Measurements from ENCODE around the gene ARSK.
A peak's percentile ranks its signal among the peaks of the same experiment; 100 is the strongest.

Gene ARSK

DNA sequence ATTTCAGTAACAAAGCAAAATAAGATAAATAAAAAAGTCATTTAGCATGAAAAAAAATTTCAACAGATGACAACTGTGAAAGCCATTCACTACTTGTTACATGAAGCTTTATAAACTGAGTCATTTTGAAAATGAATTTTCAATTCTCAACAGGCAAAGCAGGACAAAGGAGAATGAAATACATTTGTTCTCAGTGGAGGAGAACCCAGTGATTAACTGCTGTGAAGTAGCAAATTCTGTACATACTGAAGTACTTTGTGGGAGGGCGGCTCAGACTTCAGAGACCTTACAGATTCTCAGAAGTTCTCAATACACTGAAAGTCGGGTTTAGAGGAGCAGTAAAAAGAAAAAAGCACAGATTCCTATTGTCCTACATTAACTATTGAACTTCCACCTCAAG is 21.8 kb upstream of the ARSK start:
- TF ChIP-seq, protein P1, sequence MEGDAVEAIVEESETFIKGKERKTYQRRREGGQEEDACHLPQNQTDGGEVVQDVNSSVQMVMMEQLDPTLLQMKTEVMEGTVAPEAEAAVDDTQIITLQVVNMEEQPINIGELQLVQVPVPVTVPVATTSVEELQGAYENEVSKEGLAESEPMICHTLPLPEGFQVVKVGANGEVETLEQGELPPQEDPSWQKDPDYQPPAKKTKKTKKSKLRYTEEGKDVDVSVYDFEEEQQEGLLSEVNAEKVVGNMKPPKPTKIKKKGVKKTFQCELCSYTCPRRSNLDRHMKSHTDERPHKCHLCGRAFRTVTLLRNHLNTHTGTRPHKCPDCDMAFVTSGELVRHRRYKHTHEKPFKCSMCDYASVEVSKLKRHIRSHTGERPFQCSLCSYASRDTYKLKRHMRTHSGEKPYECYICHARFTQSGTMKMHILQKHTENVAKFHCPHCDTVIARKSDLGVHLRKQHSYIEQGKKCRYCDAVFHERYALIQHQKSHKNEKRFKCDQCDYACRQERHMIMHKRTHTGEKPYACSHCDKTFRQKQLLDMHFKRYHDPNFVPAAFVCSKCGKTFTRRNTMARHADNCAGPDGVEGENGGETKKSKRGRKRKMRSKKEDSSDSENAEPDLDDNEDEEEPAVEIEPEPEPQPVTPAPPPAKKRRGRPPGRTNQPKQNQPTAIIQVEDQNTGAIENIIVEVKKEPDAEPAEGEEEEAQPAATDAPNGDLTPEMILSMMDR (IDR thresholded peaks at IDR 0.05; ENCODE audit: low read depth, low read length) = no peak
- DNase-seq (ENCODE audit: low read depth in 2 of 2) = peak in 1 of 2 donors; percentile 23
- no peak overlapping the region for H3K4me3 ChIP-seq (replicated peaks in 1 of 2; ENCODE audit: low read depth in 2 of 2, low read length in 2 of 2)

GRCh38 chr5:95533761-95534160 is 21.1 kb upstream of the ARSK start:
- TF ChIP-seq, protein P1 (IDR thresholded peaks at IDR 0.05; ENCODE audit: low read depth, low read length) = no peak
- peak in 1 of 2 donors; percentile 35 for DNase-seq (ENCODE audit: low read depth in 2 of 2)
- H3K4me3 ChIP-seq (replicated peaks in 1 of 2; ENCODE audit: low read depth in 2 of 2, low read length in 2 of 2) = no peak overlapping the region

GRCh38 chr5:95537501-95537900 is 17.4 kb upstream of the ARSK start:
- no peak overlapping the region for H3K4me3 ChIP-seq (replicated peaks in 1 of 2; ENCODE audit: low read depth in 2 of 2, low read length in 2 of 2)
- TF ChIP-seq, protein P1 (IDR thresholded peaks at IDR 0.05; ENCODE audit: low read depth, low read length) = no peak
- peak in 1 of 2 donors; percentile 10 for DNase-seq (ENCODE audit: low read depth in 2 of 2)

DNA sequence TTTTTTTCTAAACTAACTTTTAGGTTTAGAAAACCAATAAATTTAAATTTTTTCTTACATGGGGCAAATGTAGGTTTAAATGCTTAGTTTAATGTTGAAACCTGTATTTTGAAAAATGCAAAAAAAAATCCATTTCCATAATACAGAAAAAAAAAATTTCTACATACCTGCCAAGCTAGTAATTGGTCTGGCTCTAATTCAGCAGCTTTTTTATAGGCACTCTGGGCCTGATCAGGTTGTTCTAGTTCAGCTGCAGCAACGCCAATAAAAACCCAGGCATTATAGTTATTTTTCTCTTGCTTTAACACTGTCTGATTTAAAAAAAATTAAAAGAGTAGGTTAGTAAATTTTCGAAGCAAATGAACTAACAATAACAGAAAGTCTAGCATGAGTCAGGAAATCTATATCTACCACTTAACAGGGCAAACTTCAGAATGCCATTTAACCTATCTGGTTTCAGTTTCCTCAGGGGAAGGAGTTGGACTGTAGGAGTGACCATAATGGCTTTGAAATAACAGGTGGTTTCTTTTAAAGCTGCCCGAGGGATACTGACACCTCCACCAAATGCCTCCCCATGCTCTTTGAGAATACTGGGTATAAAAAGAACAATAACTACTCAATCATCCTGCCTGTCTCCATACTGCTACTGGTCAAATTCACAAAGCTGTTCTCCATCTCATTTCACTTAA is 11.7 kb upstream of the ARSK start:
- no peak for DNase-seq (ENCODE audit: low read depth in 2 of 2)
- no peak overlapping the region for H3K4me3 ChIP-seq (replicated peaks in 1 of 2; ENCODE audit: low read depth in 2 of 2, low read length in 2 of 2)
- TF ChIP-seq, protein P1 (IDR thresholded peaks at IDR 0.05; ENCODE audit: low read depth, low read length) = no peak

DNA sequence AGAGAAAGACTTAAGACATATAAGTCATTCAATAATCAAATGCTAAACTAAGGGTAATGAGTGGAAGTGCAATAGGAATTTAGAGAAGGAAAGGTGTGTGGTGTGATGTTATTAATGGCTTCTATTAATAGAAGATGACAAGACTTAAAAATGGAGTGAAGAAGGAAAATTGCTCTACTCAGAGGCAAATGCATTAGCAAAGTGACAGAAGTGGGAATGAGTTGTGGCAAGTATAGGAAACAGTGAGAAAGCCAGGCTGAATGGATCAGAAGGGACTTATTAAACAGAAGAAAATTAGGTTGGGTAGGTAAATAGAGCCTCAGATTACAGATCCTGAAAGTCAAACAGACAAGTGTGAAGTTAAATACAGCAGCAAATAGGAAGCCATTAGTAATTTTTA is 5.9 kb upstream of the ARSK start:
- TF ChIP-seq, protein P1 (IDR thresholded peaks at IDR 0.05; ENCODE audit: low read depth, low read length) = no peak
- no peak for DNase-seq (ENCODE audit: low read depth in 2 of 2)
- no peak overlapping the region for H3K4me3 ChIP-seq (replicated peaks in 1 of 2; ENCODE audit: low read depth in 2 of 2, low read length in 2 of 2)

GRCh38 chr5:95554331-95554646 is 612 bp upstream of the ARSK start:
- H3K4me3 ChIP-seq (replicated peaks in 1 of 2; ENCODE audit: low read depth in 2 of 2, low read length in 2 of 2) = peak overlapping the region; percentile 65 to 87
- no peak for DNase-seq (ENCODE audit: low read depth in 2 of 2)
- TF ChIP-seq, protein P1 (IDR thresholded peaks at IDR 0.05; ENCODE audit: low read depth, low read length) = no peak

- peak in 1 of 2 donors; percentile 33 for DNase-seq (ENCODE audit: low read depth in 2 of 2)
- TF ChIP-seq, protein P1 (IDR thresholded peaks at IDR 0.05; ENCODE audit: low read depth, low read length) = no peak
- H3K4me3 ChIP-seq (replicated peaks in 1 of 2; ENCODE audit: low read depth in 2 of 2, low read length in 2 of 2) = peak overlapping the region; percentile 65 to 87
Observed at GRCh38 chr5:95555553-95555952, 652 bp downstream of the ARSK start.

Data from cardiac fibroblast (primary cell).